Spleen (tissue), 7 donors: ENCODE measurements around the gene PADI6.

Experiments used
- CTCF ChIP-seq, 11 experiments: fragments of 200-600 bp in 7 of 11; fragments of 450-650 bp in 4 of 11; sonication (generic) in 4 of 11; IDR thresholded peaks in 8 of 11; conservative IDR thresholded peaks in 3 of 11; 1 replicate in 7 of 11; 2 replicates in 4 of 11; pipeline versions ENCODE4 v1.4.0 to v1.8.0; 2016 to 2021; ENCODE audit warnings: antibody characterized with exemption in 11 of 11, inconsistent platforms in 4 of 11, mild to moderate bottlenecking in 1 of 11
- POLR2A ChIP-seq, 3 donors: fragments of 450-650 bp; IDR thresholded peaks; one replicate each; pipeline ENCODE4 v1.5.1; 2017; ENCODE audit warnings: antibody characterized with exemption in 3 of 3, mild to moderate bottlenecking in 1 of 3
- POLR2AphosphoS5 ChIP-seq, 3 donors: sonication (generic); formaldehyde crosslinking; IDR thresholded peaks; one replicate each; pipeline ENCODE4 v1.5.1; 2017; ENCODE audit warnings: antibody characterized with exemption in 3 of 3
- donor health status: DM: no; HTN: no; CAD: no; lungs with moderate emphysema.
- donor health status: DM: no; HTN: no; CAD: no.
- donor health status: DM: no; HTN: no; CAD: no.

- no peak for TF ChIP-seq CTCF (IDR thresholded peaks at IDR 0.05 in 8 of 11, conservative IDR thresholded peaks at IDR 0.05 in 3 of 11)
- no peak for TF ChIP-seq POLR2A (IDR thresholded peaks at IDR 0.05)
- TF ChIP-seq POLR2AphosphoS5 (IDR thresholded peaks at IDR 0.05) = no peak
These were observed 11.6 kb upstream of the PADI6 start for GRCh38 chr1:17360272-17360956.
